Endothelial cell (in vitro differentiated cells): Measurements from ENCODE around the gene TENM4. TPM values are rescaled to one million over a fixed set of nuclear protein-coding genes. Genes with fewer than 3 reads are reported as not detected.

ENCODE experiments used
- DNase-seq: peaks from one replicate; pipeline ENCODE4 v3.0.0; 2021; ENCODE audit warnings: low spot score
- H3K27ac Mint-ChIP-seq: one replicate; pipeline ENCODE4 v1.8.0; 2021; ENCODE audit warnings: mixed read lengths, inconsistent platforms; ENCODE audit not compliant: unreplicated experiment
- H3K27me3 Mint-ChIP-seq: one replicate; pipeline ENCODE4 v1.8.0; 2021; ENCODE audit warnings: mild to moderate bottlenecking, moderate library complexity, mixed read lengths, inconsistent platforms; ENCODE audit not compliant: unreplicated experiment
- H3K36me3 Mint-ChIP-seq: one replicate; pipeline ENCODE4 v1.8.0; 2021; ENCODE audit warnings: mild to moderate bottlenecking, low read depth, mixed read lengths, inconsistent platforms; ENCODE audit not compliant: unreplicated experiment
- H3K4me1 Mint-ChIP-seq: one replicate; pipeline ENCODE4 v1.8.0; 2021; ENCODE audit warnings: mild to moderate bottlenecking, mixed read lengths, inconsistent platforms; ENCODE audit not compliant: unreplicated experiment
- H3K4me3 Mint-ChIP-seq: one replicate; pipeline ENCODE4 v1.8.0; 2021; ENCODE audit warnings: mild to moderate bottlenecking, mixed read lengths, inconsistent platforms; ENCODE audit not compliant: unreplicated experiment
- H3K9me3 Mint-ChIP-seq: one replicate; pipeline ENCODE4 v1.8.0; 2021; ENCODE audit warnings: mixed read lengths, inconsistent platforms; ENCODE audit not compliant: unreplicated experiment
- total RNA-seq: library from RNA; stranded (reverse); fragmentation: NEBNext Ultra II Directional; extraction: Animal tissue kit (Norgen Biotek cat#: 25700); gene quantifications from one replicate; pipeline ENCODE4 v1.2.1, GENCODE V29; 2021; ENCODE audit not compliant: unreplicated experiment
- TF ChIP-seq, protein P1 (sequence below): fragments of 200-600 bp; sonication (generic); IDR thresholded peaks from one replicate; pipeline ENCODE4 v1.5.0; 2021; ENCODE audit warnings: antibody characterized with exemption; ENCODE audit not compliant: unreplicated experiment

TENM4 gene
- total RNA-seq, 1 donor from 2014 or later = 1.8 TPM

DNA sequence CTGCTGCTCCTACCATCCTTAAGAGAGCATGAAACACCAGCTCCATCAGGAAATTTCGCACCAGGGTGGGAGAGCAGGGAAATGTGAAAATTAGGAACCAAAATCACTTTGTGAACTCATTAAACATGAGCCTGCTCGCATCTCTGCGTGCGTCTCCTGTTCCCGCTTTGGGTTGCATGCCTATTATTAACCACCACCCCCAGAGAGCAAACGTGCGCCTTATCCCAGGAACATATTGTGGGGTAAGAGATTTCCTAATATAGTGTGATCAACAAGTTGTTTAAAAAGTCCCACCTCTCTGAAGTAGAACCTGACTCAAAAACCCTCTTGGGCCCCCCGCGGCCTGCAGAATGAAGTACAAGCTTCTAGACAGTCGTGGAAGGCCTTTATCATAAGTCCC is 115.0 kb downstream of the TENM4 start:
- H3K27me3 Mint-ChIP-seq = peaks cover 1% of the 10 kb centered on the region
- H3K4me3 Mint-ChIP-seq = no peak overlapping the region
- peaks cover 12% of the 10 kb centered on the region for H3K4me1 Mint-ChIP-seq
- H3K9me3 Mint-ChIP-seq = no peaks in the 10 kb centered on the region
- H3K36me3 Mint-ChIP-seq = no peaks in the 10 kb centered on the region
- no peak for DNase-seq
- TF ChIP-seq, protein P1, sequence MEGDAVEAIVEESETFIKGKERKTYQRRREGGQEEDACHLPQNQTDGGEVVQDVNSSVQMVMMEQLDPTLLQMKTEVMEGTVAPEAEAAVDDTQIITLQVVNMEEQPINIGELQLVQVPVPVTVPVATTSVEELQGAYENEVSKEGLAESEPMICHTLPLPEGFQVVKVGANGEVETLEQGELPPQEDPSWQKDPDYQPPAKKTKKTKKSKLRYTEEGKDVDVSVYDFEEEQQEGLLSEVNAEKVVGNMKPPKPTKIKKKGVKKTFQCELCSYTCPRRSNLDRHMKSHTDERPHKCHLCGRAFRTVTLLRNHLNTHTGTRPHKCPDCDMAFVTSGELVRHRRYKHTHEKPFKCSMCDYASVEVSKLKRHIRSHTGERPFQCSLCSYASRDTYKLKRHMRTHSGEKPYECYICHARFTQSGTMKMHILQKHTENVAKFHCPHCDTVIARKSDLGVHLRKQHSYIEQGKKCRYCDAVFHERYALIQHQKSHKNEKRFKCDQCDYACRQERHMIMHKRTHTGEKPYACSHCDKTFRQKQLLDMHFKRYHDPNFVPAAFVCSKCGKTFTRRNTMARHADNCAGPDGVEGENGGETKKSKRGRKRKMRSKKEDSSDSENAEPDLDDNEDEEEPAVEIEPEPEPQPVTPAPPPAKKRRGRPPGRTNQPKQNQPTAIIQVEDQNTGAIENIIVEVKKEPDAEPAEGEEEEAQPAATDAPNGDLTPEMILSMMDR = no peak
- no peak overlapping the region for H3K27ac Mint-ChIP-seq

GRCh38 chr11:79321263-79321662 is 119.6 kb downstream of the TENM4 start:
- no peaks in the 10 kb centered on the region for H3K27me3 Mint-ChIP-seq
- no peak overlapping the region for H3K27ac Mint-ChIP-seq
- peaks cover 9% of the 10 kb centered on the region for H3K4me1 Mint-ChIP-seq
- TF ChIP-seq, protein P1 = no peak
- no peaks in the 10 kb centered on the region for H3K36me3 Mint-ChIP-seq
- no peak for DNase-seq
- no peak overlapping the region for H3K4me3 Mint-ChIP-seq
- no peaks in the 10 kb centered on the region for H3K9me3 Mint-ChIP-seq

GRCh38 chr11:79314906-79315689 is 125.7 kb downstream of the TENM4 start:
- no peak overlapping the region for H3K4me3 Mint-ChIP-seq
- no peaks in the 10 kb centered on the region for H3K36me3 Mint-ChIP-seq
- no peak overlapping the region for H3K27ac Mint-ChIP-seq
- TF ChIP-seq, protein P1 = no peak
- no peaks in the 10 kb centered on the region for H3K9me3 Mint-ChIP-seq
- no peaks in the 10 kb centered on the region for H3K27me3 Mint-ChIP-seq
- DNase-seq = peak; percentile 52
- peaks cover 3% of the 10 kb centered on the region for H3K4me1 Mint-ChIP-seq

DNA sequence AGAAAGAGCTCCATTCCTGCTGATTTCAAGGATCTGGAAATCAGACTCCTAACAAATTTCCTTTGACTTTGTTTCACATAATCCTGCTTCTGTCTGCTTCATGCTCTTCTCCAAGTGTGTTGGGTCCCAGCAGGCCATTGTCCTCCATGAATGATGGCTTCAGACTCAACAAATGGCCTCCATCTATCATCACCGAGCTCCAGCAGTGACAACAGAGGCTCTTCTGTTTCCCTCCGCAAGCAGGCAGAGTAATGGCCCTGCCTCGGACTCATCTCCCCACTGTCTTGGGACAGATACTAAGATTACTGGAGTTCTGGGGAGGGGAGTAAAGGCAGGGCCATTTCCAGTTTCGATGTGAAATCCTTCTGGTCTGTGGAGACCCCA is 127.3 kb downstream of the TENM4 start:
- Mint-ChIP-seq H3K27me3 (no peaks in the 10 kb centered on the region), H3K36me3 (no peaks in the 10 kb centered on the region), H3K4me1 (peaks cover 3% of the 10 kb centered on the region), H3K4me3 (no peak overlapping the region), H3K9me3 (no peaks in the 10 kb centered on the region), H3K27ac (no peak overlapping the region)
- TF ChIP-seq, protein P1 = no peak
- no peak for DNase-seq
